ENCODE measurements around the gene BTN1A1.

DNA sequence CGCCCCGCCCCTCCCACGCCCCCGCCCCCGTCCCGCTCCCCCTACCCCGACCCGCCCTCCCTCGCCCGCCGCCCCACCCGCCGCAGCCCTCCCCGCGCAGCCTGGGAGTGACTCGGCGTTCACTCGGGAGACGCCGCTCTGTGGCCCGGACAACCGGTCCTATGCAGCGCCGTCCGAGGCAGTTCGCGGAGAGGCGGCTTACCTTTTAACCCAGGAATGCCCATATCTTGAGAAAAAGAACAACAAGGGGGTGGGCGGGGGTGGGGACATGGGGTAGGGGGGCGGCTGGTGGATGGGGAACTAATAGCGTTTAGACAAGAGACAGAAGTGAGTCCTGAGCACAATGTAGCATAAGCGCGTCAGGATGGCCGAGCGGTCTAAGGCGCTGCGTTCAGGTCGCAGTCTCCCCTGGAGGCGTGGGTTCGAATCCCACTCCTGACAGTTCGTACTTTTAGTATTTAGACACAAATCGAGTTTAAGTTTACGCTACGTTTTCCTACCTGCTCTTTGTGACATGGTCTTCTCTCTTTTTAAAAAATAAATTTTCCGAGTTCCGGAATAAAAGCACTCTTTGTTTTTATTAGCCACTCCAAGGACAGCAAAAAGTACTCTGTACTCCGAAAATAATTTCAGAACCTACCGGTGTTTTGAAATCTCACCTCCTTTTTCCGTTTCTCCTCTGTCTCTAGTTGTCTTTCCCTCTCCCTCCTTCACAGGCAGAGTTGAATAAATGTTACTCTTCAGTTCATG is 20.9 kb downstream of the BTN1A1 start:
- TF ChIP-seq ZNF8 (CRISPR knock-in tag; IDR thresholded peaks at IDR 0.05), result no peak
- no peak for TF ChIP-seq TOX (CRISPR knock-in tag; IDR thresholded peaks at IDR 0.05; ENCODE audit: borderline replicate concordance)
